GM13976 (cell line): ENCODE data around the gene COL9A2.

Experiments
- DNase-seq: peaks from one replicate; pipeline ENCODE4 v3.0.0; 2012; ENCODE audit warnings: low spot score
- in situ Hi-C: fragments of 300-500 bp; cut with MboI; formaldehyde crosslinking; loops from one replicate; pipeline ENCODE4 v1.12.0; 2022; ENCODE audit warnings: low sequenced_read_pairs, mixed read lengths, inconsistent platforms; ENCODE audit not compliant: unreplicated experiment
- TF ChIP-seq, protein P1 (sequence below): IDR thresholded peaks from 2 replicates; pipeline ENCODE4 v1.5.1; 2012; ENCODE audit warnings: borderline replicate concordance, mild to moderate bottlenecking; ENCODE audit not compliant: insufficient read depth; ENCODE audit errors: extremely low read depth, missing control alignments, control extremely low read depth

COL9A2 gene

DNA sequence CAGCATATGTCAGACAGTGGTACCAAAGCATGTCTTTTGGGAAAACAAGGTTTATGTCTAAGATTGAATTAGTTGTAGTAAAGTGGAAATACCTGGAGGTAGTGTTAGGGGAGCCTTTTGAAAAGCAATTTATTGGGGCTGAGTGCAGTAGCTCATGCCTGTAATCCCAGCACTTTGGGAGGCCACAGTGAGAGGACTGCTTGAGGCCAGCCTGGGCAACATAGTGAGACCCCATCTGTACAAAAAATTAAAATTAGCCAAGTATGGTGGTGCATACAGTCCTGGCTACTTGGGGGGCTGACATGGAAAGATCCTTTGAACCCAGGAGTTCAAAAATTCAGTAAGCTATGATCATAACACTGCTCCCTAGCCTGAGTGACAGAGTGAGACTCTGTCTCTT is 51.8 kb downstream of the COL9A2 start:
- in situ Hi-C loops, result no loop called here

DNA sequence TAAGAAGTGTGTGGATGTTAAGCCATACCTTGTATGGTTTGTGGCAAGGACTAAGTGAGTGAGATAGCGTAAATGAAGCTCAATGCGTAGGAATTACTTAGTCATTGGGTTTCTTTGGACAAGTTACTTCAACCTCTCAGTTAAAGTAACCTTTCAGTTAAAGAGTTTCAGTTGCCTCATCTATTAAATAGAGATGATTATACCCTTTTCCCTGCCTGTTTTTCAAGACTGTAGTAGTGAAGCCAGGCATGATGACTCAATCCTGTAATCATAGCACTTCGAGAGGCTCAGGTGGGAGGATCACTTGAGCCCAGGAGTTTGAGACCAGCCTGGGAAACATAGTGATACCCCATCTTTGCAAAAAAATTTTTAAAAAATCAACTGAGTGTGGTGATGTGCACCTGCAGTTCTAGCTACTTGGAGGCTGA is 52.7 kb downstream of the COL9A2 start:
- in situ Hi-C loops, result no loop called here
- peak; percentile 27 for DNase-seq
- TF ChIP-seq, protein P1, sequence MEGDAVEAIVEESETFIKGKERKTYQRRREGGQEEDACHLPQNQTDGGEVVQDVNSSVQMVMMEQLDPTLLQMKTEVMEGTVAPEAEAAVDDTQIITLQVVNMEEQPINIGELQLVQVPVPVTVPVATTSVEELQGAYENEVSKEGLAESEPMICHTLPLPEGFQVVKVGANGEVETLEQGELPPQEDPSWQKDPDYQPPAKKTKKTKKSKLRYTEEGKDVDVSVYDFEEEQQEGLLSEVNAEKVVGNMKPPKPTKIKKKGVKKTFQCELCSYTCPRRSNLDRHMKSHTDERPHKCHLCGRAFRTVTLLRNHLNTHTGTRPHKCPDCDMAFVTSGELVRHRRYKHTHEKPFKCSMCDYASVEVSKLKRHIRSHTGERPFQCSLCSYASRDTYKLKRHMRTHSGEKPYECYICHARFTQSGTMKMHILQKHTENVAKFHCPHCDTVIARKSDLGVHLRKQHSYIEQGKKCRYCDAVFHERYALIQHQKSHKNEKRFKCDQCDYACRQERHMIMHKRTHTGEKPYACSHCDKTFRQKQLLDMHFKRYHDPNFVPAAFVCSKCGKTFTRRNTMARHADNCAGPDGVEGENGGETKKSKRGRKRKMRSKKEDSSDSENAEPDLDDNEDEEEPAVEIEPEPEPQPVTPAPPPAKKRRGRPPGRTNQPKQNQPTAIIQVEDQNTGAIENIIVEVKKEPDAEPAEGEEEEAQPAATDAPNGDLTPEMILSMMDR, result no peak

More for the DNA sequence above, 51.8 kb downstream of the COL9A2 start:
- DNase-seq, result no peak
- TF ChIP-seq, protein P1, result no peak

DNA sequence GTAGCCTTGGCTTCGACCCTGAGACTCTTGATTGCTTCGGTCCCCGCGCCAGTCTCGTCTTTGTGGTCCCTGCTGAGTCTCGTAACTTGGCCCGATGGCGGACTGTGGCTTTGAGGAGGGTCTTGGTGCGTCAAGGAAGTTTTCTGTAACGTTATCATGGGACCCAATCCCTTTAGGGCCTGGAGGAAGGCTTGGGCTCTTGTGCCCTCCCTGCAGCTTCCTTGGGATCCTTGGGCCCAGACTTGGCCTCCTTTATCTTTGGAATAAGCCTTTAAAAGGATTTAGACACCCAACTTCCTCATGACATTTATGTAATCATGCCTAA is 58.7 kb downstream of the COL9A2 start:
- TF ChIP-seq, protein P1, result no peak
- DNase-seq, result no peak
- in situ Hi-C loops, result no loop called here

DNA sequence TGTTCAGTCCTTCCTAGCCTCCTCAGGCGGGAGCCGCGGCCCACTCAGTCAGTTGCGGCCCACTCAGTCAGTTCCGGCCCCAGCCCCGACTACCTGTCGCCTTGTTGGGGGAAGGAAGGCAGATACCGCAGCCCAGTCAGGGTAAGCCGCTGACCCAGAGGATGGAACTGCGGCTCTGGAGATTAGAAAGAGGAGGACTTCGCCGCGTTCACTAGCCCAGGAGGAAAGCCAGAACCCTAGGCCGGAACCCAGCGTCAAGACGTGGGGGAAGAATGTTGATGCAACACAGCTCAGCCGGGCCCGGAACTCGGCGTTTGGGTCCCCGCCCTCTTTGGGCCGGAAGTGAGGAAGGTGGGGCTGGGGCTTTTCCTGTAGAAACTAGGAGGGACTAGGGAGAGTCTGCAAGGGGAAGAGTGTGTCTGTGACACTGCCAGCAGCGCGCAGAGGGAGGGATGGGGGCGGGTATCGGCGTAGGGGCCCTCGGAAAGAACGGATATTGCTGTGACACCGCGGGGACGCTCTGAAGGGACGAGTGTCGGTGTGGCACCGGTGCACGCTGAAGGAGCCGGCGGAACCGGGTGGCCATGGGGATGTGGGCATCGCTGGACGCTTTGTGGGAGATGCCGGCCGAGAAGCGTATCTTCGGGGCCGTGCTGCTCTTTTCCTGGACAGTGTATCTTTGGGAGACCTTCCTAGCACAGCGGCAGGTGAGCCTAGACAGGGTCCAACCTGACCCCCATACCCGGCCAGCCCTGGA is 59.2 kb downstream of the COL9A2 start, which contains the start of gene ZMPSTE24:
Gene ZMPSTE24 (plus strand): TSS at position 549 of the 757 bp plus-strand sequence. CDS start 36 bp downstream, at position 585.
- in situ Hi-C loops, result no loop called here
- TF ChIP-seq, protein P1, result no peak
- DNase-seq, result peak; percentile 91

DNA sequence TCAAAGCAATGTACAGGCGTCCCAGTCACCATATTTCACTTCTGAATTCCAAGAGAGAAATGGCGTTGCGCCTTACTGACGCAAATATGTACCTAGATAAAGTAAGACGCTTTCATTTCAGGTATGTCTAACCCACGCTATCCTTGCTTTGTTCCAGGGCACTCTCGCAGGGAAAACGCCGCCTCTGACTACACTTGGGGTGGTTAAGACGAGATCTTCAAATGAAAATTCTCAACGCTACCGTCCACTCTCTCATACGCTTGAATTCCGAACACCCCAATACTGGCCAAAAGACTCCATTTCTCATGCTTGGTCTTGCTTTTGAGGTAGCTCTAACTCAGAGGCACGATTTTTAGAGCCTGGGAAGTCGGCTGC is 59.8 kb downstream of the COL9A2 start:
- DNase-seq, result no peak
- in situ Hi-C loops, result no loop called here
- TF ChIP-seq, protein P1, result no peak

DNA sequence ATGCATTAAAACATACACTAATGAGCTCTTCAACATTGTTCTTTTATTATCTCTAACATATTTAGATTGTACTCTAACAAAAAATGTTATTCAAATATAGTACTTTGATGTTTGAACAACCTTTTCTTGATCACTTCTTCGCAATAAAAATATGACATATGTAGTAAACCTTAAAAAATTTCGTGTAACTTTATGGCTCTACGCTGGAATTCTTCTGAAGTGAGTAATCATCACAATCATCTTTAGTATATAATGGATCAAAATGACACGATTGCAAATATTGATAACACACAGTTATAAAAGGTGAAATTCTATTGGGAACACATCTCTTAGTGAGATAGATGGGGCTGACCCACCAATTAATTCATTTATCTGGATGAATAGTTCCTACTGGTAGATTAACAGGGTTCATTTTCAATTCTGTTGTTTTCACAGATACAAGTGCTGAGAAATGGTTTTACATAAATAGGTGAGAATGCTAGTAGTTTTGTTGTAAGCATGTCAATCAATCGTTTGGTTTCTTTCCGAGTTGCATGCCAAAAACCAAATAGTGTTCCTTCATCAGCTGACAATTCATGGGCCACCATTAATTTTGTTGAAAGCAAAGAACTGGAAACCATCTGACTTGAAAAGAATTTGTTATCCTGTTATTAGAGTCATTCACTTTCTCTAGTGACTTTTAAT is 60.5 kb downstream of the COL9A2 start:
- in situ Hi-C loops, result no loop called here
- TF ChIP-seq, protein P1, result no peak
- DNase-seq, result no peak
